HepG2 (cell line): ENCODE measurements around the gene TARM1. TPM values are rescaled to one million over a fixed set of nuclear protein-coding genes. Genes with fewer than 3 reads are reported as not detected.

Experiments
- ATAC-seq: fragments of 200-7000 bp; cut with Tn5 transposase; 3 replicates; pipeline ENCODE4 v1.9.1; 2020; ENCODE audit warnings: mild to moderate bottlenecking, moderate library complexity
- BruUV-seq: library from RNA; stranded (reverse); fragments of 400-500 nt; replicated peaks from 2 replicates; lab custom pipeline; 2021; lab: Mats Ljungman, UMichigan
- CTCF ChIA-PET: fragments of 300-600 bp; formaldehyde crosslinking; extraction: SDS; loops from one replicate; lab custom pipeline; 2021; ENCODE audit warnings: low total read pairs, inconsistent platforms, low intra/inter-chr PET ratio; lab: Yijun Ruan, JAX
- POLR2A ChIA-PET: fragments of 350-600 bp; sonication (Branson Sonifier 250); formaldehyde crosslinking; loops from one replicate; lab custom pipeline; 2020; ENCODE audit warnings: antibody characterized with exemption, inconsistent platforms; lab: Yijun Ruan, JAX
- DNase-seq: peaks from one replicate; pipeline ENCODE4 v3.0.0-alpha.2; 2015; ENCODE audit warnings: low spot score
- FAIRE-seq: peaks from 3 replicates; lab custom pipeline; 2011; peaks lifted over from hg19 to GRCh38; lab: Jason Lieb, UNC
- H2AFZ ChIP-seq: one replicate; pipeline ENCODE4 v1.6.1; 2011; ENCODE audit warnings: low read length, inconsistent platforms
- H3K27ac ChIP-seq: fragments of 300-600 bp; 3 replicates; pipeline ENCODE4 v1.8.0; 2011; ENCODE audit warnings: mixed run types, mild to moderate bottlenecking, mixed read lengths, low read length, inconsistent platforms; ENCODE audit not compliant: insufficient read depth; ENCODE audit errors: extremely low read length
- H3K27me3 ChIP-seq, 2 experiments: fragments of 200-600 bp in 1 of 2; 2 replicates in 1 of 2; 3 replicates in 1 of 2; pipeline versions ENCODE4 v1.6.0 to v1.8.0; 2011; ENCODE audit warnings: low read length in 2 of 2, mild to moderate bottlenecking in 2 of 2, moderate library complexity in 2 of 2, inconsistent platforms in 1 of 2; ENCODE audit not compliant: insufficient read depth in 2 of 2, control insufficient read depth in 1 of 2
- H3K36me3 ChIP-seq, 2 experiments: fragments of 200-600 bp in 1 of 2; replicated peaks in 1 of 2; 2 replicates in 1 of 2; 3 replicates in 1 of 2; pipeline versions ENCODE4 v1.5.1 to v1.8.0; 2011; ENCODE audit warnings: low read length in 2 of 2, inconsistent platforms in 1 of 2; ENCODE audit not compliant: insufficient read depth in 2 of 2, control insufficient read depth in 1 of 2
- H3K4me1 ChIP-seq: 2 replicates; pipeline ENCODE4 v1.5.1; 2012; ENCODE audit warnings: low read length, inconsistent platforms; ENCODE audit not compliant: insufficient read depth
- H3K4me2 ChIP-seq: 2 replicates; pipeline ENCODE4 v1.6.0; 2011; ENCODE audit warnings: low read depth, low read length, inconsistent platforms
- H3K4me3 ChIP-seq, 3 experiments: fragments of 200-600 bp in 1 of 3; sonication (generic), shearing (Covaris generic) in 1 of 3; replicated peaks in 1 of 3; 2 replicates each; pipeline ENCODE4 v1.5.1; 2011 to 2016; ENCODE audit warnings: low read length in 3 of 3, inconsistent platforms in 2 of 3, low read depth in 2 of 3, mild to moderate bottlenecking in 2 of 3, control low read depth in 1 of 3, mixed read lengths in 1 of 3; ENCODE audit not compliant: insufficient read depth in 1 of 3
- H3K79me2 ChIP-seq: one replicate; pipeline ENCODE4 v1.6.1; 2011; ENCODE audit warnings: low read length, inconsistent platforms; ENCODE audit not compliant: insufficient read depth
- H3K9ac ChIP-seq: 2 replicates; pipeline ENCODE4 v1.6.0; 2011; ENCODE audit warnings: mild to moderate bottlenecking, low read depth, low read length, inconsistent platforms; ENCODE audit not compliant: insufficient read depth
- H3K9me3 ChIP-seq: 2 replicates; pipeline ENCODE4 v1.5.1; 2012; ENCODE audit warnings: mild to moderate bottlenecking, low read length
- H4K20me1 ChIP-seq: 2 replicates; pipeline ENCODE4 v1.6.0; 2011; ENCODE audit warnings: inconsistent platforms, mild to moderate bottlenecking, low read length, moderate library complexity; ENCODE audit not compliant: insufficient read depth
- CTCF ChIP-seq: sonication (generic); formaldehyde crosslinking; IDR thresholded peaks from 2 replicates; pipeline ENCODE4 v1.5.0; 2020; ENCODE audit warnings: mild to moderate bottlenecking, missing genetic modification reagents, moderate library complexity
- IRF2 ChIP-seq: IDR thresholded peaks from 2 replicates; pipeline ENCODE4 v1.6.1; 2018; ENCODE audit warnings: missing genetic modification reagents, missing compliant biosample characterization
- KDM3A ChIP-seq: IDR thresholded peaks from 2 replicates; pipeline ENCODE4 v1.6.1; 2018; ENCODE audit warnings: low read depth, missing compliant biosample characterization
- MNT ChIP-seq: fragments of 450-650 bp; IDR thresholded peaks from 2 replicates; pipeline ENCODE4 v1.6.1; 2016
- NKX3-1 ChIP-seq: sonication (generic); formaldehyde crosslinking; IDR thresholded peaks from 2 replicates; pipeline ENCODE4 v1.5.0; 2020; ENCODE audit warnings: missing genetic modification reagents
- SMC3 ChIP-seq: IDR thresholded peaks from 2 replicates; pipeline ENCODE4 v1.6.1; 2011; ENCODE audit warnings: low read length, improper control_type of control experiment
- STAG1 ChIP-seq: sonication (generic); formaldehyde crosslinking; IDR thresholded peaks from 2 replicates; pipeline ENCODE4 v1.4.0; 2020; ENCODE audit warnings: missing genetic modification reagents
- ZFY ChIP-seq: sonication (generic); formaldehyde crosslinking; IDR thresholded peaks from 2 replicates; pipeline ENCODE4 v1.4.0; 2020; ENCODE audit warnings: missing genetic modification reagents
- ZNF18 ChIP-seq: sonication (generic); formaldehyde crosslinking; IDR thresholded peaks from 2 replicates; pipeline ENCODE4 v1.8.0; 2022; ENCODE audit warnings: mild to moderate bottlenecking, missing genetic modification reagents; ENCODE audit not compliant: insufficient replicate concordance
- WGBS: methylation state at CpG from one replicate; pipeline ENCODE4 v1.1.6; 2017; ENCODE audit warnings: low lambda C conversion rate; 5-methylcytosine and 5-hydroxymethylcytosine counted together
- in situ Hi-C: cut with HindIII; loops from 2 replicates; pipeline ENCODE4 v1.10.0; 2017; ENCODE audit warnings: low pct_unique_long_range_greater_than_20kb; ENCODE audit not compliant: extremely low pct_ligation_motif_present
- intact Hi-C: fragments of 100-400 bp; cut with micrococcal nuclease; formaldehyde crosslinking; loops from one replicate; pipeline ENCODE4 v1.10.0; 2022; ENCODE audit not compliant: unreplicated experiment
- polyA plus RNA-seq, 8 experiments: library from polyadenylated mRNA; depleted of rRNA in 3 of 8; stranded (reverse) in 7 of 8; unstranded in 1 of 8; fragments of >200 nt; fragmentation: Illumina TruSeq in 4 of 8; extraction: Trizol in 4 of 8; gene quantifications; 2 replicates each; pipeline versions ENCODE4 v1.2.1 to v1.2.3, GENCODE V29; 2011 to 2016; ENCODE audit warnings: low read depth in 4 of 8, missing spikeins in 1 of 8, mixed read lengths in 1 of 8; ENCODE audit not compliant: insufficient read depth in 1 of 8
- total RNA-seq, 5 experiments: library from RNA; depleted of rRNA; stranded (reverse); fragments of >200 nt; fragmentation: Illumina TruSeq; extraction: Trizol; gene quantifications; 2 replicates each; pipeline ENCODE4 v1.2.3, GENCODE V29; 2016; ENCODE audit warnings: low read depth in 1 of 5

The TARM1 gene
- total and polyA plus RNA-seq, 2 of the 13 experiments (the other 11 are each of a cell fraction or from before 2014, with no cell fraction given), result not detected

GRCh38 chr19:54035215-54036178 is 45.7 kb downstream of the TARM1 start (continued):
- TF ChIP-seq ZNF18 (CRISPR knock-in tag), result no peak
- no peak for TF ChIP-seq NKX3-1 (CRISPR knock-in tag)
- TF ChIP-seq IRF2 (CRISPR knock-in tag), result no peak
- TF ChIP-seq, all 625 proteins: peak for 0

- ChIA-PET CTCF (interaction anchor here (1.2 to 2.9 kb wide), 4 partner anchors 124 to 238 kb away, joined by 6 to 19 read pairs (median 14); no protein-coding TSS in a partner anchor), POLR2A (no interaction called here)
- FAIRE-seq, result peak; percentile 68
- 2% methylated on average over 13 of the region's 13 CpGs for WGBS
- ATAC-seq, result peak; percentile 67
- no peaks in the 10 kb centered on the region for H3K79me2 ChIP-seq
- peak overlapping the region; percentile 17 to 41 (median 41); a peak in 4 of 6 replicates for H3K4me3 ChIP-seq
- H3K27ac ChIP-seq, result no peak overlapping the region
- intact Hi-C loops, result loop anchor here (1.0 kb wide), 2 partner anchors 189 to 223 kb away; no protein-coding TSS in a partner anchor
- no peaks in the 10 kb centered on the region for H4K20me1 ChIP-seq
- H3K4me2 ChIP-seq, result peak overlapping the region; percentile 77
- H3K9ac ChIP-seq, result no peak overlapping the region
- DNase-seq, result no peak
- peak overlapping the region; percentile 77 for H2AFZ ChIP-seq
- peak; percentile 74 for TF ChIP-seq MNT
- no peak for TF ChIP-seq KDM3A (CRISPR knock-in tag)
- TF ChIP-seq STAG1, result peak; percentile 40
- peak; percentile 59 for TF ChIP-seq CTCF (CRISPR knock-in tag)
- no peak for TF ChIP-seq ZFY (CRISPR knock-in tag)
- peak; percentile 10; the same call in 1 of the 2 replicates for TF ChIP-seq SMC3
- peaks cover 17% of the 10 kb centered on the region for H3K4me1 ChIP-seq
- no TSS peak for BruUV-seq
- H3K27me3 ChIP-seq, result no peaks in the 10 kb centered on the region; a peak in 2 of 5 replicates
- in situ Hi-C loops, result no loop called here
- no peaks in the 10 kb centered on the region for H3K9me3 ChIP-seq
- no peaks in the 10 kb centered on the region for H3K36me3 ChIP-seq
Observed at GRCh38 chr19:54030895-54031586, 50.1 kb downstream of the TARM1 start.
